Stimulated activated naive CD8-positive, alpha-beta T cell treated with anti-CD3 and anti-CD28 coated beads, Interleukin-15, Interleukin-2, amounts not matched to agents 100 ng/mL and 50 ng/mL, for 24 hours (primary cell): ENCODE measurements around the gene OR10G7.

Source experiments
- H3K27ac Mint-ChIP-seq: one replicate; pipeline ENCODE4 v1.8.0; 2021; ENCODE audit warnings: mild to moderate bottlenecking, mixed read lengths
- H3K27me3 Mint-ChIP-seq: one replicate; pipeline ENCODE4 v1.8.0; 2021; ENCODE audit warnings: mixed read lengths
- H3K36me3 Mint-ChIP-seq: one replicate; pipeline ENCODE4 v1.8.0; 2021; ENCODE audit warnings: low read depth, mixed read lengths
- H3K4me1 Mint-ChIP-seq: one replicate; pipeline ENCODE4 v1.8.0; 2021; ENCODE audit warnings: low read depth, mixed read lengths
- H3K4me3 Mint-ChIP-seq: one replicate; pipeline ENCODE4 v1.8.0; 2021; ENCODE audit warnings: mild to moderate bottlenecking, mixed read lengths
- H3K9me3 Mint-ChIP-seq: one replicate; pipeline ENCODE4 v1.8.0; 2021; ENCODE audit warnings: mixed read lengths

The OR10G7 gene

GRCh38 chr11:124041254-124041653 is at the start of gene OR10G7:
Gene OR10G7 (minus strand): TSS chr11:124041325. CDS start chr11:124039001, 2,324 bp downstream.
- Mint-ChIP-seq H3K27ac (no peak within 1 kb of the TSS), H3K27me3 (peaks cover 5% of the 10 kb centered on the region), H3K4me1 (no peaks in the 10 kb centered on the region), H3K4me3 (no peak within 1 kb of the TSS), H3K36me3 (no peaks in the 10 kb centered on the region), H3K9me3 (no peaks in the 10 kb centered on the region)

DNA sequence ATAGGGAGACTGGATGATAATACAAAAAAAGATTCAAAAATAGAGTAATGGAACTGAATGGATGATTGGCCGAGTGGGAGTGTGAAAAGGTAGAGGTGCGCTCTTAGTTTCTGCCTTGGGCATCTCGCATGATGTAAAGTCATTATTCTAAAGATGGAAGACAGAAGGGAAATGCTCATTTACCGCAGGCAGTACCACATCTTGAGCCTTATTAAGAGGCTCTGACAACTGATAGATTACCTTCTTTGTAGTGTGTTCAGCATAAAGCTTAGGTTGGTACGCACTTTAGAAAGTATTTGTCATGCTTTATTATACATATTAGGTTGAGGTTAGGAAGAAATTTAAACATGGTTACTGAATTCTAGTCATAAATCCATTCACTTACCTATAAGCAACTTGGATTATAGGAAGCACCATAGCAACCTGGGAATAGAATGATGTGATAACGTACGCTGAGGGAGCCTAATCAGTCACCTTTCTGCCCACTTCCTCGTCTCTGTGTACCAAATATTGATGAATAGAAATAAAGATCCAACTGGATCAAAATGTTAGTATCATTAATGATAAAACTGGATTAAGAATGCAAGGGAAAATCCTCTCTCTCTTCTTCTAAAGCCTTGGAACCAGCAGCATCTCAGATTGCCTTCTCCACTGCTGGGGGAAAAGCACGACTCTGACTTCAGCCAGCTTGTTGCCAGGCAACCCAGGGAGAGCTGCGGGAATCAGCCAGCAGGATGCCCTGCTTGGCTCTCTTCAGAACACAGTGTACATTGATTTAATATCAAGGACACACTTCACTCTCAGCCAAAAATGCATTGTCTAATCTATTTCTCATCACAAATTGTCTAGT is 45.1 kb upstream of the OR10G7 start:
- no peaks in the 10 kb centered on the region for H3K36me3 Mint-ChIP-seq
- peaks cover 29% of the 10 kb centered on the region for H3K27me3 Mint-ChIP-seq
- no peak overlapping the region for H3K27ac Mint-ChIP-seq
- no peaks in the 10 kb centered on the region for H3K4me1 Mint-ChIP-seq
- no peak overlapping the region for H3K4me3 Mint-ChIP-seq
- H3K9me3 Mint-ChIP-seq = no peaks in the 10 kb centered on the region

- no peaks in the 10 kb centered on the region for H3K4me1 Mint-ChIP-seq
Observed at GRCh38 chr11:124085583-124085982, 44.5 kb upstream of the OR10G7 start.

DNA sequence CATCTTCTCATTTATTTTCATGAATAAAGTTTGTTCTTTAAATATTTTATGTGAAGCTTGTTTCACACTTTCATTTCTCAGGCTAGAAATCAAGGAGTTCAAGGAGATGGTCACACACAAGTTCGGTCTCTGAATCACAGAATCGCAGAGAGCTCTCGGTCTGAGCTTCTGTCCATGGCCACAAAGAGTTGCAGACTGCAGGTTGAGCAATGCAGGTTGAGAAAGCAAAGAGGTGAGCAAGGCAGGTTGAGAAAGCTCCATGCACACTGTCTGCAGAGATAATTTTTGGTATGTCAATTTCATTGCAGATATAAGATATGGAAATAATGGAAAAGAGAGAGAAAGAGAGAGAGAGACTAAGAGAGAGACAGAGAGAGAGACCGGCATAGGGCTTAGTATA is 41.2 kb upstream of the OR10G7 start:
- no peak overlapping the region for H3K4me3 Mint-ChIP-seq
- peaks cover 37% of the 10 kb centered on the region for H3K27me3 Mint-ChIP-seq
- H3K9me3 Mint-ChIP-seq = no peaks in the 10 kb centered on the region
- H3K36me3 Mint-ChIP-seq = no peaks in the 10 kb centered on the region
- no peak overlapping the region for H3K27ac Mint-ChIP-seq
- no peaks in the 10 kb centered on the region for H3K4me1 Mint-ChIP-seq

More at GRCh38 chr11:124085583-124085982, 44.5 kb upstream of the OR10G7 start:
- Mint-ChIP-seq H3K4me3 (no peak overlapping the region), H3K27me3 (peaks cover 26% of the 10 kb centered on the region), H3K36me3 (no peaks in the 10 kb centered on the region), H3K9me3 (no peaks in the 10 kb centered on the region), H3K27ac (no peak overlapping the region)

- H3K36me3 Mint-ChIP-seq = no peaks in the 10 kb centered on the region
Observed at GRCh38 chr11:124081483-124081882, 40.4 kb upstream of the OR10G7 start.

DNA sequence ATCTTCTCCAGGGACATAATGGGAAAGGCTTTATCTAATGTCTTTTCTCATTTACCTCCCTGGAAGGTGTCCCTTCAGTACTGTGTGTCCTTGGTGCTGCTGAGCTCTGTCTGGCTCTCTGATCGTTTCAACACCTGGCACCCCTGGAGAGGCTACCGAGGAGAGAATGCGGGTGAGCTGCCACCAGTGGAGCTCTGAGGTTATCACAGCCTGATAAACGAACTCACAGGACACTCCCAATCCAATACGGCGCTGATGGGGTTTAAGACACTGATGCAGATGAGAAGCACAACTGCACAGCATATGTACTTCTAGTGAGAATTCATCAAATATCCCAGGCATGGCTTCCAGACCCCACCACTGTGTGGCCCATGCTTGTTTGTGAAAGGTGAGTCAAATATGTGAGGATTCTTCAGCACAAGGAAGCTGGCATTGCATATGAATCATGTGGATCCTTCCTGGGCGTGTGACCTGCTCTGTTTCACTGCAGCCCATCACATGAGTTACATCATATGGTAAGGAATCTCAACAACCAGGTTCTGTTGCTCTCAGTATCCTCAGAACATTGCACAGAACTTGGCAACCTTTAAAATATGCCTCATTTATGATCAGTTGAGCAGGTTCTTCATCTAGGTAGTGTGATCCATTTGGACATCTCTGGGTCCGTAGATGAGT is 39.3 kb upstream of the OR10G7 start:
- H3K27ac Mint-ChIP-seq = no peak overlapping the region
- H3K4me3 Mint-ChIP-seq = no peak overlapping the region
- no peaks in the 10 kb centered on the region for H3K9me3 Mint-ChIP-seq
- peaks cover 7% of the 10 kb centered on the region for H3K4me1 Mint-ChIP-seq
- no peaks in the 10 kb centered on the region for H3K36me3 Mint-ChIP-seq
- H3K27me3 Mint-ChIP-seq = peaks cover 36% of the 10 kb centered on the region

More at GRCh38 chr11:124081483-124081882, 40.4 kb upstream of the OR10G7 start:
- Mint-ChIP-seq H3K9me3 (no peaks in the 10 kb centered on the region), H3K27ac (no peak overlapping the region), H3K4me1 (peaks cover 2% of the 10 kb centered on the region), H3K27me3 (peaks cover 37% of the 10 kb centered on the region), H3K4me3 (no peak overlapping the region)

DNA sequence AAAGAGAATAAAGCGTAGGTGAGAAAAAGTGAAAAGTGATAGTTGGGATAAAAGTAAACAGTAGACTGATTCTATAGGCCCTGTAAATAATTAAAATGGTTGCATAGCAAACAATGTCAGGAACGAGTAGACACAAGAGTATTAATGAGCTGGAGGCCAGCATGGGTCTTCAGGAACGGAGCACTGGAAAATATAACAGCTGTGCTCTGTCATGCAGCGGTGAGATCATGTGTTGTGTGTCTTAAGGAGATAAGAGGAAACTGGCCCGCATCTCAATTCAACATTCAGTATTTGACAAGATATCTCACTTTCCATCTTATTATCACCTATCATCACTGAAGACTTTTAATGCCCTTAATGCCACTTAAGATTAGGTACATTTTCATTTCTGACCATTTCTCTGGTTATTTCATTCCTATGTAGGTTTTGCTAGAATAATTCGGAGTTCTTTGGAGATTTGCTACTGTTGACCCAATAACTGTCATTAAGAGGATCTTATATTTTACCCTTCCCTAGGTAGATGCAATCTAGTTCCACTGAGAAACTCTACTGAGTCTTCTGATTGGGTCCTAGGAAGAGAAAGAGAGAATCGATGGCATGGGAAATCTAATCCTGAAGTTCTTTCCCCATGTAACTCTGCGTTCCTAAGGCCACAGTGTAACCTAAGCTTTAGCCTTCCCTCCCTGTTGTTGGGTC is 38.7 kb upstream of the OR10G7 start:
- Mint-ChIP-seq H3K4me1 (peaks cover 7% of the 10 kb centered on the region), H3K4me3 (no peak overlapping the region), H3K27ac (no peak overlapping the region), H3K36me3 (no peaks in the 10 kb centered on the region), H3K9me3 (no peaks in the 10 kb centered on the region), H3K27me3 (peaks cover 38% of the 10 kb centered on the region)

- H3K4me1 Mint-ChIP-seq = peaks cover 7% of the 10 kb centered on the region
- H3K36me3 Mint-ChIP-seq = no peaks in the 10 kb centered on the region
- H3K4me3 Mint-ChIP-seq = no peak overlapping the region
- H3K27me3 Mint-ChIP-seq = peaks cover 38% of the 10 kb centered on the region
- no peaks in the 10 kb centered on the region for H3K9me3 Mint-ChIP-seq
- H3K27ac Mint-ChIP-seq = no peak overlapping the region
Observed at GRCh38 chr11:124078591-124078990, 37.5 kb upstream of the OR10G7 start.

DNA sequence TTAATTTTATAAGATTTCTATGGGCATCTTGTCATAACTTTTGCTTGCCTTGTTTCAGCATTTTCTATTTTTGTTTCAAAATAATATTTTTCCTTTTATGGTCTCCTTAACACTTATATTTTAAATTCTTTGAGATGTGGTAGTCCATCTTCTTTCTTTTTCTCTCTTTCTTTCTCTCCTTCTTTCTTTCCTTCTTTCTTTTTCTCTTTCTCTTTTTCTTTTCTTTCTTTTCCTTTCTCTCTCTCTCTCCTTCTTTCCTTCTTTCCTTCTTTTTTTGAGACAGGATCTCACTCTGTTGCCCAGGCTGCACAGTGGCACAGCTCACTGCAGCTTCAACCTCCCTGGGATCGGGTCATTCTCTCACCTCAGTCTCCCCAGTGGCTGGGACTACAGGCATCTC is 36.1 kb upstream of the OR10G7 start:
- no peaks in the 10 kb centered on the region for H3K9me3 Mint-ChIP-seq
- no peaks in the 10 kb centered on the region for H3K36me3 Mint-ChIP-seq
- H3K27me3 Mint-ChIP-seq = peaks cover 36% of the 10 kb centered on the region
- no peak overlapping the region for H3K27ac Mint-ChIP-seq
- H3K4me1 Mint-ChIP-seq = peaks cover 7% of the 10 kb centered on the region
- no peak overlapping the region for H3K4me3 Mint-ChIP-seq

DNA sequence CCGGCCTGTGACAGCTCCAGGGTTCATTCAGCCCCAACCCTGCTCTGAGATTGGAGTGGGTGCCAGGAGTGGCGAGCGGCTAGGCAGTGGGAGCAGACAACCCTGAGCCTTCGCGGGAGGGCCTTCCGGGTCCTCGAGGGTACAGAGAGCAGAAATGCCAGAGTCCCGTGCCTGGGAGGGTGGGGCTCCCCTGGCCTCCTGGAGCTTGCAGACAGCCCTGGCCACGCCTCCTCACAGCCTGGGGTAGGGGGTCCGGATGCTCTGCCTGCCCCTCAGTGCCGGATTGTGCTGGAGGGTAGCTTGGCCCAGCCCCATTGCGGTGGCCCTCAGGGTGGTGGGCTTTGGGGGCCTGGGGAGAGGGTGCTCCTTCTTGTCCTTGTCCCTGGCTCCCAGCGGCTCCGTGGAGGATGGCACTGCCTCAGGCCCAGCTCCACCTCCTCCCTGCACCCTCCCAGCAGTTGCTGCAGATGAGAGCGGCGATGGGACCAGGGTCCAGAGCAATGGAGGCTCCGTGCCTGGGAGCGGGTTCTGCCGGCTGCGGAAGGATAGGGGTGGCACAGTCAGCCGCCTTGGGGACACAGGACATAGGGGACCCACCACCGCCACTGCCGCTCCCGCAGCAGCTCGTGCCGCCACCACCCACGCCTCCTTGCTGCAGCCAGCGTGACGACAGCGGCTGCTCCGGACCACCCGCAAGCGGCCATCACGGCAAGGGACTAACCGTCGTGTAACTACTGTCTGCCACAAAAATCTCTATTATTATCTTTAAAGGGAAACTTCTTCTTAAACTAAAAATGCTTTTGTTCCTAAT is 34.9 kb upstream of the OR10G7 start:
- Mint-ChIP-seq H3K27ac (no peak overlapping the region), H3K27me3 (peaks cover 31% of the 10 kb centered on the region), H3K9me3 (no peaks in the 10 kb centered on the region), H3K36me3 (no peaks in the 10 kb centered on the region), H3K4me1 (peaks cover 11% of the 10 kb centered on the region), H3K4me3 (peak overlapping the region; percentile 43)

- no peaks in the 10 kb centered on the region for H3K9me3 Mint-ChIP-seq
- H3K4me1 Mint-ChIP-seq = peaks cover 16% of the 10 kb centered on the region
- no peaks in the 10 kb centered on the region for H3K36me3 Mint-ChIP-seq
- H3K4me3 Mint-ChIP-seq = no peak overlapping the region
- peaks cover 31% of the 10 kb centered on the region for H3K27me3 Mint-ChIP-seq
- no peak overlapping the region for H3K27ac Mint-ChIP-seq
Observed at GRCh38 chr11:124075492-124075840, 34.3 kb upstream of the OR10G7 start.

GRCh38 chr11:124074554-124074953 is 33.4 kb upstream of the OR10G7 start:
- no peaks in the 10 kb centered on the region for H3K36me3 Mint-ChIP-seq
- H3K27ac Mint-ChIP-seq = no peak overlapping the region
- H3K4me1 Mint-ChIP-seq = peaks cover 25% of the 10 kb centered on the region
- H3K9me3 Mint-ChIP-seq = no peaks in the 10 kb centered on the region
- H3K4me3 Mint-ChIP-seq = no peak overlapping the region
- H3K27me3 Mint-ChIP-seq = peaks cover 35% of the 10 kb centered on the region

DNA sequence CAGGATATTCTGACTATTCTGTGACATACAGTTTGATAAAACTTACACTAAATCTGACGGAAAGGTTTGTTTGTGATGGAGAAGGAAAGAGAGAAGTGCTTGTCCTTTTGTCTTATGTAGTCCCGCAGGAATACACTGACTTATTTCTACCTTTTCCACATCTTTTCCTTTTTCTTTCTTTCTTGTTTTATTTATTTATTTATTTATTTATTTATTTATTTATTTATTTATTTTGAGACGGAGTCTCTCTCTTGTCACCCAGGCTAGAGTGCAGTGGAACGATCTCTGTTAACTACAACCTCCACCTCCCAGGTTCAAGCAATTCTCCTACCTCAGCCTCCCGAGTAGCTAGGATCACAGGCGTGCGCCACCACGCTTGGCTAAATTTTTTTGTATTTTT is 31.0 kb upstream of the OR10G7 start:
- H3K27ac Mint-ChIP-seq = no peak overlapping the region
- no peaks in the 10 kb centered on the region for H3K9me3 Mint-ChIP-seq
- H3K4me3 Mint-ChIP-seq = no peak overlapping the region
- peaks cover 35% of the 10 kb centered on the region for H3K4me1 Mint-ChIP-seq
- peaks cover 32% of the 10 kb centered on the region for H3K27me3 Mint-ChIP-seq
- H3K36me3 Mint-ChIP-seq = no peaks in the 10 kb centered on the region

DNA sequence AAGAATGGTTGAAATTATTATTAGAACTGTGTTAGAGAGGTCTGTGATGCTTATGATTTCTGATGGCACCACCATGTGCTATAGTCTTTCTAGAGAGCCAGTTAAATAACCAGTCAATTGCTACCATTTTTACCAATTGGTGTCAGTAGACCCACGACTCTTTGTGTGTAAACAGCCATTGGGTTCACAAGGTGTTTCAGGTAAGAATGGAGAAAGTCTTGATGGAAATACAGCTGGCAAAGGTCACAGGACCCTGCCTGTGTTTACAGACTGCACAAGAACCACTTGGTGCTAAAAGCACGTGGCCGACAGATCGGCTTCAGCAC is 30.5 kb upstream of the OR10G7 start:
- no peak overlapping the region for H3K4me3 Mint-ChIP-seq
- no peaks in the 10 kb centered on the region for H3K36me3 Mint-ChIP-seq
- peaks cover 34% of the 10 kb centered on the region for H3K27me3 Mint-ChIP-seq
- H3K4me1 Mint-ChIP-seq = peaks cover 34% of the 10 kb centered on the region
- no peak overlapping the region for H3K27ac Mint-ChIP-seq
- no peaks in the 10 kb centered on the region for H3K9me3 Mint-ChIP-seq
